H9 (cell line): ENCODE results near the gene FHIT. TPM values are rescaled to one million over a fixed set of nuclear protein-coding genes. Genes with fewer than 3 reads are reported as not detected.
A peak's percentile ranks its signal among the peaks of the same experiment; 100 is the strongest.

Experiments
- DNase-seq: peaks from one replicate; pipeline ENCODE4 v3.0.0-alpha.2; 2017
- H2AFZ ChIP-seq: one replicate; pipeline ENCODE4 v1.6.1; 2013; ENCODE audit warnings: mild to moderate bottlenecking, low read length, control low read depth, moderate library complexity
- H2AK5ac ChIP-seq: 2 replicates; pipeline ENCODE4 v1.6.1; 2013; ENCODE audit warnings: low read length, control low read depth, mixed read lengths; ENCODE audit not compliant: insufficient read length
- H2BK120ac ChIP-seq: one replicate; pipeline ENCODE4 v1.6.1; 2013; ENCODE audit warnings: low read depth, mild to moderate bottlenecking, low read length, control low read depth, inconsistent platforms; ENCODE audit not compliant: poor library complexity, severe bottlenecking
- H2BK12ac ChIP-seq: 2 replicates; pipeline ENCODE4 v1.6.1; 2013; ENCODE audit warnings: low read length, control low read depth, mixed read lengths, low read depth; ENCODE audit not compliant: insufficient read length
- H2BK15ac ChIP-seq: 2 replicates; pipeline ENCODE4 v1.6.1; 2013; ENCODE audit warnings: low read depth, low read length, control low read depth
- H2BK20ac ChIP-seq: one replicate; pipeline ENCODE4 v1.6.1; 2013; ENCODE audit warnings: low read depth, mild to moderate bottlenecking, low read length, control low read depth, inconsistent platforms; ENCODE audit not compliant: poor library complexity, severe bottlenecking
- H2BK5ac ChIP-seq: 2 replicates; pipeline ENCODE4 v1.6.1; 2013; ENCODE audit warnings: low read length, control low read depth, mixed read lengths; ENCODE audit not compliant: insufficient read length
- H3K14ac ChIP-seq: 2 replicates; pipeline ENCODE4 v1.6.1; 2013; ENCODE audit warnings: low read length, control low read depth; ENCODE audit not compliant: insufficient read depth
- H3K18ac ChIP-seq: 2 replicates; pipeline ENCODE4 v1.6.1; 2013; ENCODE audit warnings: low read depth, mild to moderate bottlenecking, mixed read lengths, low read length, control low read depth; ENCODE audit not compliant: insufficient read length
- H3K23ac ChIP-seq: 2 replicates; pipeline ENCODE4 v1.6.1; 2013; ENCODE audit warnings: low read length, control low read depth, mixed read lengths, low read depth; ENCODE audit not compliant: insufficient read length
- H3K23me2 ChIP-seq: 2 replicates; pipeline ENCODE4 v1.6.1; 2013; ENCODE audit warnings: low read depth, mild to moderate bottlenecking, mixed read lengths, low read length, control low read depth; ENCODE audit not compliant: insufficient read length, poor library complexity, severe bottlenecking
- H3K27ac ChIP-seq: 2 replicates; pipeline ENCODE4 v1.5.1; 2013; ENCODE audit warnings: low read length, control low read depth, mixed read lengths, low read depth; ENCODE audit not compliant: insufficient read length
- H3K27me3 ChIP-seq: 2 replicates; pipeline ENCODE4 v1.6.1; 2013; ENCODE audit warnings: low read length, control low read depth, inconsistent platforms; ENCODE audit not compliant: insufficient read depth
- H3K4ac ChIP-seq: 2 replicates; pipeline ENCODE4 v1.6.1; 2013; ENCODE audit warnings: low read depth, mild to moderate bottlenecking, control low read depth, inconsistent platforms, low read length, moderate library complexity
- H3K4me1 ChIP-seq: 2 replicates; pipeline ENCODE4 v1.6.1; 2013; ENCODE audit warnings: low read length, control low read depth, inconsistent platforms; ENCODE audit not compliant: insufficient read depth
- H3K4me2 ChIP-seq: 2 replicates; pipeline ENCODE4 v1.6.1; 2013; ENCODE audit warnings: low read length, control low read depth, mixed read lengths; ENCODE audit not compliant: insufficient read length, insufficient read depth
- H3K56ac ChIP-seq: 2 replicates; pipeline ENCODE4 v1.6.1; 2013; ENCODE audit warnings: low read depth, mild to moderate bottlenecking, mixed read lengths, low read length, control low read depth; ENCODE audit not compliant: insufficient read length
- H3K79me1 ChIP-seq: 2 replicates; pipeline ENCODE4 v1.6.1; 2013; ENCODE audit warnings: low read depth, mild to moderate bottlenecking, moderate library complexity, low read length, control low read depth, inconsistent platforms; ENCODE audit not compliant: insufficient read depth, poor library complexity, severe bottlenecking
- H3K79me2 ChIP-seq: 2 replicates; pipeline ENCODE4 v1.6.1; 2013; ENCODE audit warnings: low read length, control low read depth, inconsistent platforms; ENCODE audit not compliant: insufficient read depth
- H3K9ac ChIP-seq: 2 replicates; pipeline ENCODE4 v1.6.1; 2013; ENCODE audit warnings: low read length, control low read depth, mixed read lengths; ENCODE audit not compliant: insufficient read length; ENCODE audit errors: extremely low read depth
- H3K9me3 ChIP-seq: one replicate; pipeline ENCODE4 v1.6.1; 2013; ENCODE audit warnings: low read depth, low read length, inconsistent platforms; ENCODE audit not compliant: control insufficient read depth
- H3T11ph ChIP-seq: one replicate; pipeline ENCODE4 v1.6.1; 2013; ENCODE audit warnings: mild to moderate bottlenecking, low read length, control low read depth, inconsistent platforms
- H4K20me1 ChIP-seq: one replicate; pipeline ENCODE4 v1.6.1; 2013; ENCODE audit not compliant: control insufficient read depth, insufficient read length, insufficient read depth
- H4K5ac ChIP-seq: 2 replicates; pipeline ENCODE4 v1.6.1; 2013; ENCODE audit warnings: low read depth, mild to moderate bottlenecking, mixed read lengths, low read length, control low read depth; ENCODE audit not compliant: insufficient read length
- H4K8ac ChIP-seq: replicated peaks from 2 replicates; pipeline ENCODE4 v1.6.1; 2013; ENCODE audit warnings: low read length, control low read depth, mixed read lengths, low read depth; ENCODE audit not compliant: insufficient read length
- H4K91ac ChIP-seq: 2 replicates; pipeline ENCODE4 v1.6.1; 2013; ENCODE audit warnings: low read depth, mild to moderate bottlenecking, moderate library complexity, mixed read lengths, low read length, control low read depth; ENCODE audit not compliant: insufficient read length
- H3K27ac Mint-ChIP-seq, 3 experiments: 2 replicates in 2 of 3; 3 replicates in 1 of 3; pipeline ENCODE4 v1.8.0; 2020 to 2021; ENCODE audit warnings: mixed read lengths in 3 of 3, mild to moderate bottlenecking in 1 of 3, moderate library complexity in 1 of 3
- H3K27me3 Mint-ChIP-seq: 2 replicates; pipeline ENCODE4 v1.8.0; 2021; ENCODE audit warnings: low read depth, mild to moderate bottlenecking, moderate library complexity, mixed read lengths
- H3K36me3 Mint-ChIP-seq, 3 experiments: 2 replicates in 2 of 3; 3 replicates in 1 of 3; pipeline ENCODE4 v1.8.0; 2020 to 2021; ENCODE audit warnings: low read depth in 3 of 3, mixed read lengths in 3 of 3; ENCODE audit not compliant: insufficient read depth in 1 of 3
- H3K4me1 Mint-ChIP-seq, 2 experiments: 2 replicates each; pipeline ENCODE4 v1.8.0; 2020; ENCODE audit warnings: mixed read lengths in 2 of 2
- H3K4me3 Mint-ChIP-seq, 2 experiments: 2 replicates in 1 of 2; 3 replicates in 1 of 2; pipeline ENCODE4 v1.8.0; 2020 to 2021; ENCODE audit warnings: mild to moderate bottlenecking in 2 of 2, mixed read lengths in 2 of 2, moderate library complexity in 1 of 2
- H3K9me3 Mint-ChIP-seq, 2 experiments: 2 replicates in 1 of 2; 3 replicates in 1 of 2; pipeline ENCODE4 v1.8.0; 2020; ENCODE audit warnings: mild to moderate bottlenecking in 2 of 2, mixed read lengths in 2 of 2, moderate library complexity in 1 of 2
- WGBS: extraction: QIAGEN DNeasy Blood & Tissue Kit; methylation state at CpG from one replicate; pipeline ENCODE4 v1.1.7; 2013; ENCODE audit warnings: missing lambda C conversion rate, low lambda C conversion rate, mixed read lengths; ENCODE audit not compliant: insufficient read length; ENCODE audit errors: extremely low coverage; 5-methylcytosine and 5-hydroxymethylcytosine counted together
- total RNA-seq: library from RNA; stranded (reverse); gene quantifications from 2 replicates; pipeline ENCODE4 v1.2.1, GENCODE V29; 2021
- TF ChIP-seq, protein P1 (sequence below): fragments of 200-600 bp; sonication (generic); conservative IDR thresholded peaks from 3 replicates; pipeline ENCODE4 v1.8.0; 2021; ENCODE audit warnings: antibody characterized with exemption, mild to moderate bottlenecking

The FHIT gene
- total RNA-seq, 1 experiment from 2014 or later = 3.0 TPM

DNA sequence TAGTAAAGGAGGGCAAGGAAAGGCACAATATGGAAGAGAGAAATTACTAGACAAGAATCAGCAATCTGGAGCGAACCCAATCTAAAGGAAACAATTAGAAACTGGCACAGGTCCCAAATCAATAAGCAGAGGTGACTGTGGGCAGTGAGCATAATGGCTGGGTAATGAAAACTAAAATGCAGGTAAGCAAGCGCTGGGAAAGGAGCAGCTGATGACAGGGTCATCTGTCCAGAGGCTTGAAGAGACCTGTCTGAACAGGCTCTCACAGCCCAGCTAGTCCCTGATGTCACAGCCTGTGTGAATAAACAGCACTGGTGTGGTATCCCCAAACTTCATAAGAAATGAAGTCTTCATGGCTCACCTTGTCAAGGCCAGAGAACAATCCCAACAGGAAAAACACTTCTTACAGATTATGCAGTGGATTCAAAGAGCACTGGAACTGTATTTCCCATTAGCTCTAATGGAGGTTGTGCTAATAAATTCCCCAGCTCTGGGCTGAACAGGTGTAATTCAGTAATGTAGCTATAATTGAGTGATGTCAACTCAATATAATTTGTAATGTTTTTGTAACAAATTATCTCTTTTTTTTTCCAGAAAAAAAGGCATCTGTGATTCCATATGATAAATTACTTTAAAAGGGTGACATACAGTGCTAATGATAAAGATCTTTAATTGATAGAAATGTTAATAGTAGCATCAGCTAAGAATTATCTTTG lies 197.3 kb downstream of the FHIT start:
- H4K5ac ChIP-seq = no peak overlapping the region
- no peak overlapping the region for H3K14ac ChIP-seq
- H3K23ac ChIP-seq = no peak overlapping the region
- no peaks in the 10 kb centered on the region for H4K20me1 ChIP-seq
- H3K79me2 ChIP-seq = no peaks in the 10 kb centered on the region
- no peaks in the 10 kb centered on the region for H3K79me1 ChIP-seq
- no peak overlapping the region for H4K8ac ChIP-seq
- H2AK5ac ChIP-seq = no peak overlapping the region
- H3K23me2 ChIP-seq = no peaks in the 10 kb centered on the region
- no CpG with 5 or more reads among the region's 2 CpGs for WGBS
- no peaks in the 10 kb centered on the region for H3K27me3 ChIP-seq
- no peak overlapping the region for H3K4me2 ChIP-seq
- no peaks in the 10 kb centered on the region for H3K9me3 ChIP-seq
- Mint-ChIP-seq H3K9me3 (peaks cover 0 to 2% of the 10 kb centered on the region in 2 experiments; a peak in 1 of 5 replicates), H3K27ac (peak overlapping the region in 1 of 3 experiments; percentile 19; a peak in 1 of 7 replicates), H3K4me1 (peaks cover 16 to 18% of the 10 kb centered on the region in 2 experiments), H3K36me3 (no peaks in the 10 kb centered on the region), H3K27me3 (peaks cover 2% of the 10 kb centered on the region; the same call in 1 of the 2 replicates), H3K4me3 (no peak overlapping the region)
- no peak overlapping the region for H2BK20ac ChIP-seq
- H4K91ac ChIP-seq = no peak overlapping the region
- H2BK12ac ChIP-seq = peak overlapping the region; percentile 35
- H3K56ac ChIP-seq = no peak overlapping the region
- H3K4ac ChIP-seq = no peak overlapping the region
- DNase-seq = no peak
- no peak overlapping the region for H3K18ac ChIP-seq
- no peak overlapping the region for H2BK120ac ChIP-seq
- TF ChIP-seq, protein P1, sequence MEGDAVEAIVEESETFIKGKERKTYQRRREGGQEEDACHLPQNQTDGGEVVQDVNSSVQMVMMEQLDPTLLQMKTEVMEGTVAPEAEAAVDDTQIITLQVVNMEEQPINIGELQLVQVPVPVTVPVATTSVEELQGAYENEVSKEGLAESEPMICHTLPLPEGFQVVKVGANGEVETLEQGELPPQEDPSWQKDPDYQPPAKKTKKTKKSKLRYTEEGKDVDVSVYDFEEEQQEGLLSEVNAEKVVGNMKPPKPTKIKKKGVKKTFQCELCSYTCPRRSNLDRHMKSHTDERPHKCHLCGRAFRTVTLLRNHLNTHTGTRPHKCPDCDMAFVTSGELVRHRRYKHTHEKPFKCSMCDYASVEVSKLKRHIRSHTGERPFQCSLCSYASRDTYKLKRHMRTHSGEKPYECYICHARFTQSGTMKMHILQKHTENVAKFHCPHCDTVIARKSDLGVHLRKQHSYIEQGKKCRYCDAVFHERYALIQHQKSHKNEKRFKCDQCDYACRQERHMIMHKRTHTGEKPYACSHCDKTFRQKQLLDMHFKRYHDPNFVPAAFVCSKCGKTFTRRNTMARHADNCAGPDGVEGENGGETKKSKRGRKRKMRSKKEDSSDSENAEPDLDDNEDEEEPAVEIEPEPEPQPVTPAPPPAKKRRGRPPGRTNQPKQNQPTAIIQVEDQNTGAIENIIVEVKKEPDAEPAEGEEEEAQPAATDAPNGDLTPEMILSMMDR = no peak
- H3K27ac ChIP-seq = no peak overlapping the region
- H3K9ac ChIP-seq = no peak overlapping the region
- no peak overlapping the region for H2BK5ac ChIP-seq
- no peak overlapping the region for H2AFZ ChIP-seq
- H3T11ph ChIP-seq = no peak overlapping the region
- no peak overlapping the region for H2BK15ac ChIP-seq
- H3K4me1 ChIP-seq = no peaks in the 10 kb centered on the region; the same call in 1 of the 2 replicates
